Measurements from ENCODE around the gene CDC7. TPM values are rescaled to one million over a fixed set of nuclear protein-coding genes. Genes with fewer than 3 reads are reported as not detected.
"Not testable (repeated sequence)": the region's sequence is repeated elsewhere in the genome, so short reads cannot be mapped to it uniquely, and the experiment has no call there.

CDC7 gene
- total RNA-seq, 1 donor from 2014 or later, result 3.4 TPM

- no peak for DNase-seq (ENCODE audit: extremely low read depth, low read depth, low spot score)
These were observed 6.7 kb downstream of the CDC7 start for GRCh38 chr1:91507328-91507727.

- DNase-seq (ENCODE audit: extremely low read depth, low read depth, low spot score), result no peak
These were observed 10.1 kb downstream of the CDC7 start for GRCh38 chr1:91510754-91511153.

GRCh38 chr1:91511386-91511785, 10.7 kb downstream of the CDC7 start:
- no peak for DNase-seq (ENCODE audit: extremely low read depth, low read depth, low spot score)

GRCh38 chr1:91513160-91513559, 12.5 kb downstream of the CDC7 start:
- DNase-seq (ENCODE audit: extremely low read depth, low read depth, low spot score), result no peak

- DNase-seq (ENCODE audit: extremely low read depth, low read depth, low spot score), result no peak
These were observed 13.1 kb downstream of the CDC7 start for GRCh38 chr1:91513706-91514105.

GRCh38 chr1:91515994-91516393, 15.3 kb downstream of the CDC7 start:
- no peak for DNase-seq (ENCODE audit: extremely low read depth, low read depth, low spot score)

GRCh38 chr1:91516605-91517004, 16.0 kb downstream of the CDC7 start:
- not testable (repeated sequence) for DNase-seq (ENCODE audit: extremely low read depth, low read depth, low spot score)

- DNase-seq (ENCODE audit: extremely low read depth, low read depth, low spot score), result not testable (repeated sequence)
These were observed 18.5 kb downstream of the CDC7 start for GRCh38 chr1:91519167-91519566.

GRCh38 chr1:91520942-91521507, 20.4 kb downstream of the CDC7 start:
- no peak for DNase-seq (ENCODE audit: extremely low read depth, low read depth, low spot score)

- no peak for DNase-seq (ENCODE audit: extremely low read depth, low read depth, low spot score)
These were observed 22.8 kb downstream of the CDC7 start for GRCh38 chr1:91523482-91523881.

- DNase-seq (ENCODE audit: extremely low read depth, low read depth, low spot score), result no peak
These were observed 25.8 kb downstream of the CDC7 start for GRCh38 chr1:91526496-91526895.

GRCh38 chr1:91527266-91527765, 26.7 kb downstream of the CDC7 start:
- no peak for DNase-seq (ENCODE audit: extremely low read depth, low read depth, low spot score)

- DNase-seq (ENCODE audit: extremely low read depth, low read depth, low spot score), result no peak
These were observed 27.1 kb downstream of the CDC7 start for GRCh38 chr1:91527781-91528180.

GRCh38 chr1:91529856-91530255, 29.2 kb downstream of the CDC7 start:
- DNase-seq (ENCODE audit: extremely low read depth, low read depth, low spot score), result peak; percentile 29

GRCh38 chr1:91533361-91534024, 32.8 kb downstream of the CDC7 start:
- DNase-seq (ENCODE audit: extremely low read depth, low read depth, low spot score), result no peak

- DNase-seq (ENCODE audit: extremely low read depth, low read depth, low spot score), result no peak
These were observed 34.8 kb downstream of the CDC7 start for GRCh38 chr1:91535441-91535840.

- no peak for DNase-seq (ENCODE audit: extremely low read depth, low read depth, low spot score)
These were observed 36.8 kb downstream of the CDC7 start for GRCh38 chr1:91537281-91537986.

GRCh38 chr1:91537987-91538304, 37.3 kb downstream of the CDC7 start:
- no peak for DNase-seq (ENCODE audit: extremely low read depth, low read depth, low spot score)

- no peak for DNase-seq (ENCODE audit: extremely low read depth, low read depth, low spot score)
These were observed 40.3 kb downstream of the CDC7 start for GRCh38 chr1:91540910-91541309.

- no peak for DNase-seq (ENCODE audit: extremely low read depth, low read depth, low spot score)
These were observed 41.4 kb downstream of the CDC7 start for GRCh38 chr1:91541918-91542533.

- DNase-seq (ENCODE audit: extremely low read depth, low read depth, low spot score), result no peak
These were observed 45.1 kb downstream of the CDC7 start for GRCh38 chr1:91545506-91546300.
